Mesenchymal stem cell (in vitro differentiated cells and primary cell): ENCODE measurements around the gene TADA1.
"Not testable (repeated sequence)": the region's sequence is repeated elsewhere in the genome, so short reads cannot be mapped to it uniquely, and the experiment has no call there.

Experiments used
- DNase-seq: peaks from one replicate; pipeline ENCODE4 v3.0.0-alpha.2; 2013
- H2AFZ ChIP-seq: one replicate; pipeline ENCODE4 v1.6.1; 2013; ENCODE audit warnings: low read depth, mild to moderate bottlenecking, control low read depth, inconsistent platforms, low read length, moderate library complexity
- H2AK5ac ChIP-seq: 2 replicates; pipeline ENCODE4 v1.6.1; 2013; ENCODE audit warnings: low read length, moderate library complexity, mild to moderate bottlenecking, inconsistent platforms; ENCODE audit not compliant: severe bottlenecking
- H2BK120ac ChIP-seq: one replicate; pipeline ENCODE4 v1.6.1; 2013; ENCODE audit warnings: low read depth, mild to moderate bottlenecking, inconsistent platforms, low read length, moderate library complexity
- H2BK12ac ChIP-seq, 2 experiments: one replicate each; pipeline ENCODE4 v1.6.1; 2013; ENCODE audit warnings: inconsistent platforms in 2 of 2, low read length in 2 of 2, mild to moderate bottlenecking in 2 of 2, moderate library complexity in 2 of 2, control low read depth in 1 of 2
- H2BK15ac ChIP-seq: one replicate; pipeline ENCODE4 v1.6.1; 2013; ENCODE audit warnings: mild to moderate bottlenecking, low read depth, inconsistent platforms; ENCODE audit not compliant: poor library complexity, severe bottlenecking
- H2BK5ac ChIP-seq: 2 replicates; pipeline ENCODE4 v1.6.1; 2013; ENCODE audit warnings: low read depth, mild to moderate bottlenecking, low read length, control low read depth, inconsistent platforms; ENCODE audit not compliant: poor library complexity, severe bottlenecking
- H3K14ac ChIP-seq, 2 experiments: one replicate each; pipeline ENCODE4 v1.6.1; 2013; ENCODE audit warnings: inconsistent platforms in 2 of 2, low read length in 2 of 2, control low read depth in 1 of 2, mild to moderate bottlenecking in 1 of 2, moderate library complexity in 1 of 2
- H3K18ac ChIP-seq, 2 experiments: one replicate each; pipeline ENCODE4 v1.6.1; 2013; ENCODE audit warnings: inconsistent platforms in 2 of 2, low read length in 2 of 2, control low read depth in 1 of 2, low read depth in 1 of 2, mild to moderate bottlenecking in 1 of 2
- H3K23ac ChIP-seq, 2 experiments: one replicate each; pipeline ENCODE4 v1.6.1; 2013; ENCODE audit warnings: inconsistent platforms in 2 of 2, low read length in 2 of 2, mild to moderate bottlenecking in 2 of 2, moderate library complexity in 2 of 2, control low read depth in 1 of 2
- H3K27ac ChIP-seq: 2 replicates; pipeline ENCODE4 v1.5.1; 2013; ENCODE audit warnings: mild to moderate bottlenecking, moderate library complexity, low read length, control low read depth, inconsistent platforms; ENCODE audit not compliant: poor library complexity, severe bottlenecking
- H3K27me3 ChIP-seq, 2 experiments: 2 replicates each; pipeline versions ENCODE4 v1.6.1 to v1.7.0; 2013; ENCODE audit warnings: low read length in 2 of 2, mild to moderate bottlenecking in 2 of 2, moderate library complexity in 2 of 2, control low read depth in 1 of 2, inconsistent platforms in 1 of 2; ENCODE audit not compliant: control insufficient read depth in 1 of 2, insufficient read depth in 1 of 2
- H3K36me3 ChIP-seq, 2 experiments: 2 replicates each; pipeline versions ENCODE4 v1.6.1 to v1.7.0; 2013; ENCODE audit warnings: low read length in 2 of 2, control low read depth in 1 of 2, inconsistent platforms in 1 of 2, low read depth in 1 of 2, mild to moderate bottlenecking in 1 of 2; ENCODE audit not compliant: insufficient read depth in 2 of 2, control insufficient read depth in 1 of 2
- H3K4ac ChIP-seq, 2 experiments: one replicate each; pipeline ENCODE4 v1.6.1; 2013; ENCODE audit warnings: inconsistent platforms in 2 of 2, low read length in 2 of 2, mild to moderate bottlenecking in 2 of 2, moderate library complexity in 2 of 2, control low read depth in 1 of 2, low read depth in 1 of 2
- H3K4me1 ChIP-seq: 2 replicates; pipeline ENCODE4 v1.6.1; 2013; ENCODE audit warnings: low read depth, low read length, control low read depth; ENCODE audit not compliant: control insufficient read depth, insufficient read depth
- H3K4me2 ChIP-seq: 2 replicates; pipeline ENCODE4 v1.6.1; 2013; ENCODE audit warnings: low read length, mild to moderate bottlenecking, inconsistent platforms; ENCODE audit not compliant: poor library complexity, severe bottlenecking
- H3K4me3 ChIP-seq, 2 experiments: 2 replicates each; pipeline versions ENCODE4 v1.5.1 to v1.7.0; 2013; ENCODE audit warnings: low read length in 2 of 2, mild to moderate bottlenecking in 2 of 2, control low read depth in 1 of 2, low read depth in 1 of 2; ENCODE audit not compliant: insufficient read depth in 1 of 2
- H3K79me1 ChIP-seq: replicated peaks from 2 replicates; pipeline ENCODE4 v1.6.1; 2013; ENCODE audit warnings: mild to moderate bottlenecking, control low read depth, low read length, inconsistent platforms; ENCODE audit not compliant: poor library complexity, severe bottlenecking
- H3K9ac ChIP-seq: 2 replicates; pipeline ENCODE4 v1.7.0; 2013; ENCODE audit warnings: mild to moderate bottlenecking, low read length, moderate library complexity
- H3K9me3 ChIP-seq: 2 replicates; pipeline ENCODE4 v1.7.0; 2013; ENCODE audit warnings: mild to moderate bottlenecking, low read length; ENCODE audit not compliant: control insufficient read depth
- H4K8ac ChIP-seq: one replicate; pipeline ENCODE4 v1.6.1; 2013; ENCODE audit warnings: inconsistent platforms, mild to moderate bottlenecking, low read length, moderate library complexity
- H4K91ac ChIP-seq: one replicate; pipeline ENCODE4 v1.6.1; 2013; ENCODE audit warnings: mild to moderate bottlenecking, low read length, inconsistent platforms
- WGBS: methylation state at CpG from one replicate; pipeline ENCODE4 v1.1.7; 2013; ENCODE audit warnings: mixed read lengths; 5-methylcytosine and 5-hydroxymethylcytosine counted together

TADA1 gene

DNA sequence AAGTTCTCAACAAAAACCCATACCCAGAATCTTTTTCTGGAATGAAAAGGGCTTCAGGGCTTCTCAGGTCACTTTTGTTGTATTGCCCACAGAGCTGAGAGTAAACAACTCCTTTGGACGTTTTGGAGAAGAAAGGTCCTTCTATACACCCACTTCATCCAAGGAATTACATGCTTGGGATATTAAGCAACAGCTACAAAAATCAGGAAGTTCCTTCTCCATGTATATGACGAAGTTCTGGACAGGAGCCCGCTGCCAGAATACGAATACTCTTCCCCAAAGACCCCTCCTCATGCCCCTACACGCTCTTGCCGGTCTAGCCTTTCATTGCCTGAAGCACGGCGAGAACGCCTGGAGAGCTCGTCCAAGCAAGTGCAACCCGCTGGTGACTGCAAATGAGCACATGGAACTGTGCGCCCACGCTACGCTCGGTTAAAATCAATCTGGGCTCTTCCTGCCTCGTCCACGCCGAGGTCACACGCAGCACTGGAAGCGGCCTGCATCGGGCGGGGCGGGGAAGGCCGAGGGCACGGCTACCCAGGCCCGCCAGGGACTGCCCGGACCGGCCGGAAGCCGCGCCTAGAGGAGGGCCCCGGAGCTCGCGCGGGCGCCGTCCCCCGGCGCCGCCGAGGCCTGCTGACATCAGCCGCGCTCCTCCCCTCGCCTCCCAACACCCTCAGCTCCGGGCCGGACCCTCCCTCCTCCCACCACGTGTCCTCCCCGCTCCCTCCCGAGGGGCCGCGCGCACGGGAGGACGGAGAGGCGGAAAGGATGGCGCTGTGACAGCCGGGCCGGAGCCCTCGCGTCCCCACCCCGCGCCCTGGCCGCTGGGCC, 37.1 kb downstream of the TADA1 start, which contains the start of gene POGK:
TSS of gene POGK (plus strand) at position 710 of the 834 bp plus-strand sequence. CDS start 1,482 bp downstream, outside the sequence.
- 2% methylated on average over 41 of the region's 63 CpGs for WGBS
- peak within 1 kb of the TSS; percentile 68 for H2BK120ac ChIP-seq
- H3K9me3 ChIP-seq: no peaks in the 10 kb centered on the region

GRCh38 chr1:166836733-166837132, 39.3 kb downstream of the TADA1 start:
- Histone ChIP-seq H3K36me3 (peaks cover 6 to 9% of the 10 kb centered on the region in 2 experiments), H3K4me2 (no peak overlapping the region), H2BK15ac (no peak overlapping the region), H2AK5ac (no peak overlapping the region), H3K23ac (no peak overlapping the region), H3K4me1 (peaks cover 15% of the 10 kb centered on the region), H2BK120ac (no peak overlapping the region), H3K79me1 (peaks cover 10% of the 10 kb centered on the region), H2BK12ac (no peak overlapping the region), H3K27ac (no peak overlapping the region), H3K14ac (no peak overlapping the region), H3K9me3 (peaks cover 3% of the 10 kb centered on the region), H4K8ac (no peak overlapping the region), H3K27me3 (peaks cover 6 to 18% of the 10 kb centered on the region in 2 experiments), H3K9ac (no peak overlapping the region), H2BK5ac (no peak overlapping the region), H4K91ac (no peak overlapping the region), H3K18ac (no peak overlapping the region), H3K4ac (no peak overlapping the region), H2AFZ (no peak overlapping the region), H3K4me3 (no peak overlapping the region)
- DNase-seq: no peak
- 97% methylated on average over 4 of the region's 4 CpGs for WGBS

More for the DNA sequence above, 37.1 kb downstream of the TADA1 start, which contains the start of gene POGK:
- peak within 1 kb of the TSS; percentile 20 to 97 for H3K4ac ChIP-seq
- no peak within 1 kb of the TSS for H2AK5ac ChIP-seq
- H2AFZ ChIP-seq: peak within 1 kb of the TSS; percentile 43
- H3K79me1 ChIP-seq: peaks cover 27% of the 10 kb centered on the region
- peaks cover 0 to 8% of the 10 kb centered on the region in 2 experiments for H3K27me3 ChIP-seq
- H2BK15ac ChIP-seq: no peak within 1 kb of the TSS
- peaks cover 26% of the 10 kb centered on the region for H3K4me1 ChIP-seq
- peak within 1 kb of the TSS; percentile 71 to 91 for H3K18ac ChIP-seq
- H3K4me3 ChIP-seq: peak within 1 kb of the TSS; percentile 69 to 83
- H4K8ac ChIP-seq: peak within 1 kb of the TSS; percentile 79
- peak; percentile 92 for DNase-seq
- H3K9ac ChIP-seq: peak within 1 kb of the TSS; percentile 88
- no peak within 1 kb of the TSS for H3K23ac ChIP-seq
- no peak within 1 kb of the TSS for H2BK5ac ChIP-seq
- H2BK12ac ChIP-seq: peak within 1 kb of the TSS in 1 of 2 experiments; percentile 38
- H4K91ac ChIP-seq: peak within 1 kb of the TSS; percentile 74
- H3K4me2 ChIP-seq: peak within 1 kb of the TSS; percentile 74
- peak within 1 kb of the TSS; percentile 59 for H3K27ac ChIP-seq
- H3K14ac ChIP-seq: no peak within 1 kb of the TSS
- peaks cover 27 to 32% of the 10 kb centered on the region in 2 experiments for H3K36me3 ChIP-seq

GRCh38 chr1:166829762-166830161, 46.3 kb downstream of the TADA1 start:
- H3K23ac ChIP-seq, H3K4ac ChIP-seq: not testable (repeated sequence)

DNA sequence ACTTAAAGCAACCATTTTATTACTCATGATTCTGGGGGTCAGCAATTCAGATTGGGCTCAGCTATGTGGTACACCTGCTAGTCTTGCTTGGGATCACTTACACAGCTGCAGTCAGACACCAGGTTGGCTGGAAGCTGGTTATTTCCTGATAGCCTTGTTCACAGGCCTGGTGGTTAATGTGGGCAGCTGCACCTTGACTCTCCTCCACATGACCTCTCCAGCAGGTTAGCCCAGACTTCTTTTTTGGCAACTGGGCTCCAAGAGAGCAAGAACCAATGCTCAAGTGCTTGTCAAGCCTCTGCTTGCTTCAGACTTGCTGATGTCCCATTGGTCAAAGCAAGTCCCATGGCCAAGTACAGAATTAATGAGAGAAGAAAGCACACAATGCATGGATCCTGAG, 48.6 kb downstream of the TADA1 start:
- Histone ChIP-seq H3K4ac (no peak overlapping the region), H3K18ac (no peak overlapping the region), H2AK5ac (no peak overlapping the region), H3K14ac (no peak overlapping the region), H3K4me2 (no peak overlapping the region), H2BK12ac (no peak overlapping the region), H2BK15ac (no peak overlapping the region), H3K79me1 (no peaks in the 10 kb centered on the region), H2BK5ac (no peak overlapping the region), H3K4me3 (no peak overlapping the region), H3K9me3 (peaks cover 25% of the 10 kb centered on the region), H2AFZ (no peak overlapping the region), H4K91ac (no peak overlapping the region), H3K36me3 (no peaks in the 10 kb centered on the region), H3K27ac (no peak overlapping the region), H3K23ac (no peak overlapping the region), H3K9ac (no peak overlapping the region), H3K4me1 (no peaks in the 10 kb centered on the region), H4K8ac (no peak overlapping the region), H3K27me3 (peaks cover 4 to 7% of the 10 kb centered on the region in 2 experiments), H2BK120ac (no peak overlapping the region)
- DNase-seq: no peak

More at GRCh38 chr1:166829762-166830161, 46.3 kb downstream of the TADA1 start:
- peaks cover 25% of the 10 kb centered on the region for H3K9me3 ChIP-seq
- not testable (repeated sequence) for H2BK5ac ChIP-seq, H3K79me1 ChIP-seq, H4K8ac ChIP-seq, H2BK15ac ChIP-seq, H2AFZ ChIP-seq, H3K14ac ChIP-seq, H3K4me2 ChIP-seq, H3K4me3 ChIP-seq, H2AK5ac ChIP-seq, H3K4me1 ChIP-seq, H2BK120ac ChIP-seq, H3K27ac ChIP-seq, H4K91ac ChIP-seq, H3K18ac ChIP-seq, DNase-seq, H3K36me3 ChIP-seq, H2BK12ac ChIP-seq, H3K9ac ChIP-seq
- H3K27me3 ChIP-seq: peaks cover 6 to 15% of the 10 kb centered on the region in 2 experiments
- WGBS: 38% methylated on average over 1 of the region's 1 CpG
